HG03432 (cell line): ENCODE results near the gene AFM.
"Not testable (repeated sequence)": the region's sequence is repeated elsewhere in the genome, so short reads cannot be mapped to it uniquely, and the experiment has no call there.

Experiments
- ATAC-seq: cut with Tn5 transposase; IDR thresholded peaks from one replicate; pipeline ENCODE4 v1.9.1; 2021; ENCODE audit warnings: mild to moderate bottlenecking, moderate library complexity; ENCODE audit not compliant: unreplicated experiment

Gene AFM

GRCh38 chr4:73501664-73502265 lies 20.2 kb downstream of the AFM start:
- no peak for ATAC-seq

- no peak for ATAC-seq
Observed at GRCh38 chr4:73505567-73505966, 24.0 kb downstream of the AFM start.

- ATAC-seq, result no peak
Observed at GRCh38 chr4:73507541-73507940, 26.0 kb downstream of the AFM start.

- ATAC-seq, result no peak
Observed at GRCh38 chr4:73508651-73509050, 27.1 kb downstream of the AFM start.

DNA sequence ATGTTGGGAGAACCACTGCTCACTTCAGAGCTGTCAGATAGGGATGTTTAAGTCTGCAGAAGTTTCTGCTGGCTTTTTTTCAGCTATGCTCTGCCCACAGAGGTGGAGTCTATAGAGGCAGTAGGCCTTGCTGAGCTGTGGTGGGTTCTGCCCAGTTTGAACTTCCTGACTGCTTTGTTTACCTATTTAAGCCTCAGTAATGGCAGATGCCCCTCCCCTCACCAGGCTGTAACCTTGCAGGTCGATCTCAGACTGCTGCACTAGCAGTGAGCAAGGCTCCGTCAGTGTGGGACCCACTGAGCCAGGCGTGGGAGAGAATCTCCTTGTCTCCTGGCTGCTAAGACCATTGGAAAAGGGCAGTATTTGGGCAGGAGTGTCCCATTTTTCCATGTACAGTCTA lies 36.8 kb downstream of the AFM start:
- no peak for ATAC-seq

GRCh38 chr4:73520821-73521220 lies 39.3 kb downstream of the AFM start:
- ATAC-seq, result peak; percentile 58

DNA sequence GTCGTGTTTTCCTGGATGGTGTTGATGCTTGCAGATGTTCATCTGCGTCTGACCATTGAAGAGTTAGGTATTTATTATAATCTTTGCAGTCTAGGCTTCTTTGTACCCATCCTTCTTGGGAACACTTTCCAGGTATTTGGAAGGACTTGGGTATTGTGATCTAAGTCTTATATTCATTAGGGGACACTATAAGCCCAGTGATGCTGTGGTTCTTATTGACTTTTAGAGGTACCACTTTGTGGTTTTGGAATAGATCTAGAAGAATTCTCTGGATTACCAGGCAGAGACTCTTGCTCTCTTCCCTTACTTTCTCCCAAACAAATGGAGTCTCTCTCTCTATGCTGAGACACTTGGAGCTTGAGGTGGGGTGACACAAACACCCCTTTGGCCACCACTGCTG lies 41.6 kb downstream of the AFM start:
- no peak for ATAC-seq

DNA sequence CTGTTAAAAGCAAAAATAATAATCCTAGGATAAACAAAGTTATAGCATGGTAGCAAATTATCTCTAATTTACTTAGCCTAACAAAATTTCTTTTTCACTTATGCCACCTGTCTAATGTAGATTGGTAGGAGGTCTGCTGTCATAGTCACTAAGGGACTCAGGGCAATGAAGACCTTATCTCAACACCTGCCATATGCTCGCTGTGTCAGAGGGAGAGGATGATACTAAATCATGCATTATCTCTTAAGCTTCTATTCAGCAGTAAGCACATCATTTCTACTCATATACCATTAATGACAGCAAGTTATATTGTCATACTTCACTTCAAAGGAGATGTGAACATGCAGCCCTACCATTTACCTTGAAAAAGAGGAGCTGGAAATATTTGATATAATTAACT lies 44.1 kb downstream of the AFM start:
- ATAC-seq, result no peak

- peak; percentile 59 for ATAC-seq
Observed at GRCh38 chr4:73527196-73527595, 45.7 kb downstream of the AFM start.

- ATAC-seq, result no peak
Observed at GRCh38 chr4:73528171-73528570, 46.6 kb downstream of the AFM start.

GRCh38 chr4:73533515-73534422 lies 52.2 kb downstream of the AFM start:
- no peak for ATAC-seq

GRCh38 chr4:73538162-73538561 lies 56.6 kb downstream of the AFM start:
- no peak for ATAC-seq

DNA sequence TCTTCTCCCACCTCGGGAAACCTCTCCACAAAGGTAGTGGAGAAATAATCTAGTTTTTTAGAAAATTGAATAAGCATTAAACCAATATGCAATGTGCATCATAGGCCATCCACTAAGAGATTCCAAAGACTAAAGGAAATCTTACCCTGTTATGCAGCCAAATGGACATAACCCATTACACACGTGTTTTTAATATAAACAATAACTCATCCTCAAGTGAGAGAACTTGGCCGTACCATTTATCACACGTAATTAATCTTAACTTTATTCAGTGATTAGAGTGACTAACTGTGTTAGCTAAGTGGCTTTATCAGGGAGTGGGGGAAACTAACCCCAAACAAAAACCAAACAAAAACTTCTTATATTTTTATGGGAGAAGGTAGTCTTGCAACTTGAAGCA lies 57.8 kb downstream of the AFM start:
- no peak for ATAC-seq

GRCh38 chr4:73540826-73541225 lies 59.3 kb downstream of the AFM start:
- ATAC-seq, result no peak

DNA sequence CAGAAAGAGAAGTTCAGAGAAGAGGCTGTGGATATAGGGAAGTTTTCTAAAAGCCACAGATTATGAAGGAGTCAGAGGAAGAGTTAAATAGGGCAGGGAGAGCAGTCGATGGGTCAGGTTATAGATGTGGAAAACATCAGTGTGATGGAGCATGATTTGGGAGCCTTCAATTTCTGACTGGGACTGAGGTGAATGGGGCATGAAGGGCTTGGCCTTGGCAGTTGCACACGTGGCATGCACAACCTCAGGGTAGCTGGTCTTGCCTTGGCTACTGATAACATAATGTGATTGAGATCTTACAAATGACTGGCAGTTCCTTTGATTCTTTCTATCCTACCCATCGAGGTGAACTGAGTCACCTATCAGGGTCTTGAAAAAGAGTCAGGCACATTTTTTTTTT lies 59.7 kb downstream of the AFM start:
- no peak for ATAC-seq

DNA sequence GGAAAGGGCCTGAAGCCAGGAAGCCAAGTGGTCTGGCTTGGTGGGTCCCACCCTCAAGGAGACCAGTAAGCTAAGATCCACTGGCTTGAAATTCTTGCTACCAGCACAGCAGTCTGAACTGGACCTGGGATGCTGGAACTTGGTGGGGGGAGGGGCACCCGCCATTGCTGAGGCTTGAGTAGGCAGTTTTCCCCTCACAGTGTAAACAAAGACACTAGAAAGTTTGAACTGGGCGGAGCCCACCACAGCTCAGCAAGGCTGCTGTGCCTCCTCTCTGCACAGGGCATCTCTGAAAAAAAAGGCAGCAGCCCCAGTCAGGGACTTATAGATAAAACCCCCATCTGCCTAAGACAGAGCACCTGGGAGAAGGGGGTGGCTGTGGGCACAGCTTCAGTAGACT lies 63.1 kb downstream of the AFM start:
- no peak for ATAC-seq

GRCh38 chr4:73550865-73551264 lies 69.3 kb downstream of the AFM start:
- not testable (repeated sequence) for ATAC-seq
